HG03469 (cell line): ENCODE measurements around the gene TMPRSS13.
"Not testable (repeated sequence)": the region's sequence is repeated elsewhere in the genome, so short reads cannot be mapped to it uniquely, and the experiment has no call there.

Experiments used
- ATAC-seq: cut with Tn5 transposase; IDR thresholded peaks from one replicate; pipeline ENCODE4 v1.9.1; 2021; ENCODE audit warnings: mild to moderate bottlenecking, moderate library complexity, moderate number of reproducible peaks; ENCODE audit not compliant: unreplicated experiment

TMPRSS13 gene

GRCh38 chr11:117950993-117951961 is 22.1 kb upstream of the TMPRSS13 start:
- ATAC-seq, result no peak

DNA sequence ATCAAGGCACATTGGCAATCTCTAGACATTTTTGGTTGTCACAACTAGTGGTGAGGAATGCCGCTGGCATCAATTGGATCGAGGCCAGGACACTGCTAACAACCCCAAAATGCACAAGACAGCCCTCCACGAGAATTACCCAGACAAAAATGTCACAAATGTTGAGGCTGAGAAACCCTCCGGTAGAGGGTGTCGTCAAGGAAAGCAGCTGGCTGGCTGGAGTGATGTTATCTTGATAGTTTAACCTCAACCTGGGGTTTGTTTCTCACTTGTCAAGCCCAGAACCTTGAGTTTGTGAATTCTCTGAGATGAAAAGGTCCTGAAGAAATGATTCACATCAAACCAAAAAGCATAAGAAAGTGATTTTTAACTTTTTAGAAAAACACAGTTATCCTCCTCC is 21.1 kb upstream of the TMPRSS13 start:
- no peak for ATAC-seq

- ATAC-seq, result no peak
These were observed 19.9 kb upstream of the TMPRSS13 start for GRCh38 chr11:117949062-117949461.

DNA sequence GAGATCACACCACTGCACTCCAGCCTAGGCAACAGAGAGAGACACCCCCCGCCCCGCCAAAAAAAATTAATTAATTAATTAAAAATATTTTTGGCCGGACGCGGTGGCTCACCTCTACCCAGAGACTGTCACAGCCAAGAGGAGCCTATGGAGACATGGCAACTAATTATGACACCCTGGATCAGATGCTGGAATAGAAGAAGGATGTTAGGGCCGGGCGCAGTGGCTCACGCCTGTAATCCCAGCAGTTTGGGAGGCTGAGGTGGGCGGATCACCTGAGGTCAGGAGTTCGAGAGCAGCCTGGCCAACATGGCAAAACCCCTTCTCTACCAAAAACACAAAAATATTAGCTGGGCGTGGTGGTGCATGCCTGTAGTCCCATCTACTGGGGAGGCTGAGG is 19.3 kb upstream of the TMPRSS13 start:
- ATAC-seq, result not testable (repeated sequence)

DNA sequence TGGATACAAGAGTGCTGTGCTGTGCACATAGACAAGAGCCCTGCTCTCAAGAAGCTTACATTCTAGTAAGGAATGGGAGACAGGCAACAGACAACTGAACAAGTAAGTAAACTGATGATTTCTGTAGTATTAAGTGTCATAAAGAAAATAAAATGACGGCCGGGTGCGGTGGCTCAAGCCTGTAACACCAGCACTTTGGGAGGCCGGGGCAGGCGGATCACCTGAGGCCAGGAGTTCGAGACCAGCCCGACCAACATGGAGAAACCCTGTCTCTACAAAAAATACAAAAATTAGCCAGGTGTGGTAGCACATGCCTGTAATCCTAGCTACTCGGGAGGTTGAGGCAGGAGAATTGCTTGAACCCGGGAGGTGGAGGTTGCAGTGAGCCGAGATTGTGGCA is 18.5 kb upstream of the TMPRSS13 start:
- not testable (repeated sequence) for ATAC-seq

DNA sequence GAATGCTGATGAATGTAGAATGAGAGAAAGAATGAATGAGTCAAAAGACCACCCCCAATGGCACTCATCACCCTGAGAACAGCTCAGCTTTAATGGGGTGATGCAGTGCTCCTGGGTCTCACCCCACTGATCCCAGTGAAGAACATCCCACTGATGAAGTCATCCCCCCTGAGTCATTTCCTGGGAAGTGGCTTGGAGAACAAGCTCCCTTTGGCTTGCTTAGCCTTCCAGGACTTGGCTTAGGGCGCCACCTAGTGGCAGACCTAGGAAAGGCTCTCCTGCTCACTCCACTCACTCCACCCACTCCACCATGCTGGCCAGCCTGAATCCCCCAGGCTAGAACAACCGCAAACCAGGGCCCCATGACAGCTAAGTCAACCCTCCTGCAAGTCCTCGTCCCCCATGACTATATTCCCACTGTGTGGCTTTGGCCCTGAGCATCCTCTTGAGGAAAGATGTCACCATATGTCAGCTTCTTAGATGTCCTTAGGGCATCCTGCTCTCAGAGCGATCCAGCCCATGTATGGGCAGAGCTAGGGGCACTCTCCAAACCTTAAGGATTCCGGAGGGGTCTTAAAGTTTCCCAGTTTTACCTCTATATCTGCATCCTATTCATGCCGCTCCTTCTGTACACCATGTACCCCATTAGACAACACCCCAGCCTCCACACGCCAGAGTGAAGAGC is 17.8 kb upstream of the TMPRSS13 start:
- ATAC-seq, result no peak

DNA sequence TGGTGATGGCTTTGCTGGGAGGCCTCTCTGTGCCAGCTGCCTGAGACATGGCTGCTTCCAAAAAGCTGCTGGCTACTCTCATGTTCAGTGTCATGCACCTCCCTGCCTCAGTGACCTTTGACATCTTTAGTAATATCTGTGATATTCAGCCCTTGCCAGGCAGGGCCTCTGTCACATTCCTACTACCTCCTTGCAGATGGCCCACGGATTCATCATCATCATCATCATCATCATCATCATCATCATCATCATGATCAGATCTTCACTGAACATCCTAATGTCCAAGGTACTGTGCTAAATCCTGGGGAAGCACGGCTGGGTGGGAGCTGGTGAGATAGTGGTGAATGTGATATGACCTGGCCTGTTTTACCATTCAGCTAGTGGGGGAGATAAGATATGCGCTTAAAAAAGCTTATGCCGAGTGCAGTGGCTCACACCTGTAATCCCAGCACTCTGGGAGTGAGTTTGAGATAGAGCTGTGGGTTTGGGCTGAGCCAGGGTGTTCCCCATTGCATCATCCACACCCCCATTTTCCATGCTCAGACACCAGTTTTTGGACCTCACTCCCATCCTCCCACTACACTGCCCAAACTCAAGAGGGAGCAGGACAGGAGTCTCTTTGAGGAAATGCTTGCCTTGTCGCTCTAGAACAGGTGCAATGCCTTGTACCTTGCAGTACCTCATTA is 17.1 kb upstream of the TMPRSS13 start:
- no peak for ATAC-seq

DNA sequence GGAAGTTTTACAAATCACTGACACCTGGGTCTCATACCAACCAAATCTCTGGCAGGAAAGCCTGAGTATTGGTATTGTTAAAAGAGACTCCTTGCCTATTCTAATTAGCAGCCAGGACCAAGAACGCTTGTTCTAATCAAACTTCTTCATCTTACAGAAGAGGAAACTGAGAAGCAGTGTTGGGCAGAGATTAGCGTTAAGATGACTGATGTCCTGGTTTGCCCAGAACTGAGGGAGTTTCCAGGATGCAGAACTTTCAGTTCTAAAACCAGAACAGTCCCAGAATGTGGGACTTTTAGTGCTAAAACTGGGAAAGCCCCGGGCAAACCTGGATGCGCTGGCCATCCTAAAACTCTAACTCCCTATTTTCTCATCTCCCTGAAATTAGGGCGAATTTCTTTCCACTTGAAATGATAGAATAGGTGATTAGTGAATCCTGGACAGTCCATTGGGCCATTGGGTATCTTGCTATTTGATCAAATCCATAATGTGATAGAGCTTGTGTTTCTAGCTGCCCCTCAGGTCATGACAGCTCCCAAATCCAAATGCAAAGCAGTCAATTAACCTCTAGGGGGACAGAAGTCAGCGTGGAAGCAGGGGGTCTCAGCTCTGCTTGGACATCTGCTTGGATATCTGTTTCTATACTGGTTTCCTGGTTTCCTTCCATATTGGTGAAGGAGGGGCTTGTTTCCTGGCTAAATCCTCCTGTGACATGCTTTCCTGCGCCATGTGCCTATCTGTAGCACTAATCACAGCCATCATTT is 16.0 kb upstream of the TMPRSS13 start:
- ATAC-seq, result no peak

DNA sequence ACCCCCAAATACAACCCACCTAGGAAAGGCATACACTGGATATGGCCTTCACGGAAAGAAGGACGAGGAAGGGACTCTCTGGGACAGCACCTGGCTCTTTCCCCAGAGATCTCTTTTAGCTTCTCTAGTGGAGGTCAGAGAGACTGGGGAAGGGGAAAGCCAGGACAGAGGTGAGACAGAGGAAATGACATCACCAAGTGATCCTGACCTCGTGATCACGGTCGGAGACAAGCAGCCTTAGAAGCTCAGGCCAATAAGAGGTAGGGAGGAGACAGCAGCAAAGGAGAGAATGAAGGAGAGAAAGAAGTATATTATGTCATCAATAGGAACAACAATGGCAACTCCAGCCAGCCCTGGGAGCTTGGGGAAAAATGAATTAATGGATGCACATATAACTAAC is 15.4 kb upstream of the TMPRSS13 start:
- ATAC-seq, result no peak

DNA sequence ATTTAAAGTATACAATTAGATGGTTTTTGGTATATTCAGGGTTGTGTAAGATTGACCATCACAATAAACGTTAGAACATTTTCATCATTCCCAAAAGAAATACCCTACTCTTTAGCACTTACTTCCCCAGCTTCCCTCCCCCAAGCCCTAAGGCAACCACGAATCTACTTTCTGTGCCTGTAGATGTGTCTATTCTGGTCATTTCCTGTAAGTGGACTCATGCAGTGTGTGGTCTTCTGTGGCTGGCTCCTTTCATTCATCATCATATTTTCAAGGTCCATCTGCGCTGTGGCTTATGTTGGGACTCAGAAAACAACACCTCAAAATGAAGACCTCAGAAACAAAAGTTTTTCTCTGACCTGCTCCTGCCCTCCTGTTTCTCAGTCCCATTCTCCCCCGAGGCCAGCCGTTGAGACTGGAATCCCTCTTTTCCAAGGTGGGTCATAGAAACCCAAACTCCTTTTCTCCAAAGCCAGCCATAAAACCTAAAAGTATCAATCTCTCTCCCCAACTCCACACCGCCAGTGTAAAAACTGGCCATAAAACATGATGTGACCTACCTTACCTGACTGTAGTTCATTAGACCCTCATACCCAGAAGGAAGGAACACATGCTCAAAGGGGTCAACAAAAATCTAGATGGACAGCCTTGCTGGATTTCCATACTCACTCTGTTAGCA is 12.9 kb upstream of the TMPRSS13 start:
- no peak for ATAC-seq

GRCh38 chr11:117941163-117941707 is 12.0 kb upstream of the TMPRSS13 start:
- ATAC-seq, result no peak

DNA sequence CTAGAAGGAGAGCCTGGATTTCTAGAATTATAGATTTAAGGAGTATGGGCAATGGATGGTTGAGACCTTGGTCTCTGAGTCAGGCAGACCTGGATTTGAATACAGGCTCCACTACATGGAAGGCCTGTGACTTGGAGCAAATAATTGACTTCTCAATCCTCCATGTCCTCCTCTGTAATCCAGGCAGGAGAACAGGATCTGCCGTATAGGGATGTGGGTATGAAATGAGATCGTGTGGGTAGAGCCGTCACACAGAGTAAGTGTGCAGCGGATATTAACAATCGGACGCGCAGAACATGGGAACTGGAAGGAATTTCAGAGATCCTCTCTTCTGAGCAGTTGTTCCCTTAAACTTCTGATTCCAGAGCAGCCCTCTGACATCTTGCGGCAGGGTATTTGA is 11.5 kb upstream of the TMPRSS13 start:
- ATAC-seq, result no peak

DNA sequence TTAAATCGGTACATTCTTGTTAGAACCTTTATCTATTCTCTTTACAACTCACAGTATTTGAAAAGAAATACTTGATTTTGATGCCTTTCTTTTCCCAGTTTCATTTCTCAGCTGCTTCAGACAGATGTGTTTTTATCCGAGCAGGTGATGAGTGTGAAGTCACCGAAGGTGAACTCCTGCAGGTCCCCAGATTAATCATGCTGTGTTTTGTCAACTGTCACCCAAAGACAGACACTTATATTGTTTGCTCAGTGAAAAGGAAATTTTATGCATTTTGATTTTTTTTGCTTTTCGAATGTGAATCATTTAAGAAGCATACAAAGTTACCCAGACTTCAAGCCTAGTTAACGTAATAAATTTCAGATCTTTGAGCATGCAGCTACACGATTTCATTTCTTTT is 7.8 kb upstream of the TMPRSS13 start:
- ATAC-seq, result no peak

DNA sequence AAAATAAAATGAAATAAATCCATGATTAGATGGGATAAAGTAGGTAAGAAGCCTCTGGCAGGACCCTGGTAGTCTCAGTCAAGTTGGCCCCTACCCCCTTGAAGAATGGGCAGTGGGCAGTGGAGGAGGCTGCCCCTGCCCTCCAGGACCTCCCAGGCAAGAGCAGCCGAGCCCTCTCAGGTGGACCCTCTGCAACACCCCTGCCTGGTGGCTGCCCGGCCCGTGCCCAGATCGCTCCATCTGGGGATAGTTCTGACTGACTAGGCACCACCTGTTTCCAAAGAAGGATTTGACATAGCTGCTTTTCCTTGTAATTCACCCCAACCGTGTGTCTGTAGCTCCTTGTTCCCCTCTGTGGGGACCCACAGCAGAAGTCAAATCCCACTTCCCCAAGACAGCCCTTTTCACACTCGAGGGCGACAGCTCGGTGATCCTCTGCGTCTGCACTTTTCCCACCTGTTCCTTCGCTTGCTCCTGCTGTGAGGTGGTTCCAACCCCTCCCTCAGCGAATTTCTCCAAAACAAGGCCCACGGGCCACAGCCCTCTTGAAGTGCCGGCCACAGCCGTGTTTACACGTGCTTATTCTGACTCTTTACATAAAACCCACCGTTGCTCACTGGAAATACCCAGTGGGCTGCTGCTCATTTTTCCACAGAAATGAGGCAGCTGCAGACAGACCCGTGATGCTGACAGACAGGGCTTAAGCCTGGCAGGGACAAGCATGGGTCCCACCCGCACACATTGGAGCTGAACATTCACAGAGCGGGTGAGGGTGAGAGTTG is 5.5 kb upstream of the TMPRSS13 start:
- ATAC-seq, result no peak

DNA sequence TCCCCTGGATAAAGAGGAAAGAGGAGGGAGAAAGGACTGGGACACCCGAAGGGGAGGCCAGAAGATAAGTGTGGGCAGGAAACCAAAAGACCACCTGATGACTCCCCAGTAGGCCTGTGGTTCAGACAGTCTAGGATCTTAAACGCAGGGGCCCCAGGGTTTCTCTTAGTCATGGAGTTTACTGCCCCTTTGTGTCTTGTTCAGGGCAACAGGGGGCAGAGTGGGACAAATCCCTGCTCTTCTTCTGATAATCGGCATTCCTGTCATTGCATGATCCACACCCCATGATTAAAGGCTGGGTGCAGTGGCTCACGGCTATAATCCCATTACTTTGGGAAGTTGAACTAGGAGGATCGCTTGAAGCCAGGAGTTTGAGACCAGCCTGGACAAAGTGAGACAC is 4.7 kb upstream of the TMPRSS13 start:
- ATAC-seq, result no peak

- no peak for ATAC-seq
These were observed 4.3 kb upstream of the TMPRSS13 start for GRCh38 chr11:117933475-117933874.

DNA sequence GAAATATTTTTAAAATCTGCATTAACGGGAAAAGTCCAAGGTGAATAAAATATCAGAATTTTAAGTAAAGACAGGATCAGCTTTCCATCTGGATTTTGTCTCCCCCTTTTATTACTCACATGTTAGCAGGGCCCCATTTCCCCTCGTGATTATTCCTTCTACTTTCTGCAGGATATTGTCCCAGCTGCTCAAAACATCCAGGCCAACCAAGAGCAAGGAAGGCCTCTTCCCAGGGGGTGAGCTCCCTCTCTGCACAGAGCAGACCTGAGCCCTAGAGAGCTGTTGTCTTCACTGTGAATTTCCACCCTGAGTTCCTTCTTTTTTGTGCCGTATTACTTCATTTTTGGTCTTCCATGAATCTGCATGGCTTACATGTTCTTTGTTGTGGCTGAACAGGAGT is 3.7 kb upstream of the TMPRSS13 start:
- no peak for ATAC-seq

DNA sequence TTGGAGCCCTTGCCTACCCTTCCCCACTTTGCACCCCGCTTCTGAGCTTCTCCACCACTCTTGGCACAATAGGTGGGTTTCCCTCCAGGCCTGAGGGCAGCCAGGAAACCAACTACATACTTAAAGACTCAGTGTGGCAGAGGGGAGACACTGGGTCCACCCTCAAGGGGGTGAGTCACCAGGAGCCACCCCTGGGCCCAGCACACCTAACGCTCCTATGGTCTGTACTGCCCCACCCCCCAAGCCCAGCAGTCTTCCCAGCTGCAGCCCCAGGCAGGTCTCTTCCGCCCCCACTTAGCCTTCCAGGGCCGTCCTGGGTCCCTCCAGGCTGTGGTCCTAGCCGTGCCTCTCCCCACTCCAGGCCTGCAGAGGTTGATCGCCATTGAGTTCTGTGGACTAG is 3.2 kb upstream of the TMPRSS13 start:
- no peak for ATAC-seq

DNA sequence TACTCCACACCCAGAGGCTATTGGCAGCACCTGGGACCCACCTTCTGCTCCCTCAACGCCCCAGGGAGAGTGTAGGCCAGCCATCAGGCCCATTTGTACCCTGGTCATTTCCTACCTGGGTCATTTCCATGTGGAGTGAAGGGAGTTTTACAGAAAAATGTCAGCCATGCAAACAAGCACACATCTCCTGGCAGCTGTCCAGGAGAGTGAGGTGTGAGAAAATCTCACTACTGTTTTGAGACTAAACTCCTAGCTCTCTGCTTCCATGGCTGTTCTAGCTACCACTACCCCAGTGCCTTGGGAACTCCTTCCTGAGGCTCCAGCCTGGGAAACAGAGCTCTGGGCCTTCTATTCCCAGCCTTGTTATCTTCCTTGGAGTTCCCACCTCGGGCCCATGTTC is 2.8 kb upstream of the TMPRSS13 start:
- ATAC-seq, result no peak
